Measurements from ENCODE around the gene B3GALT6. TPM values are rescaled to one million over a fixed set of nuclear protein-coding genes. Genes with fewer than 3 reads are reported as not detected.

The B3GALT6 gene
- total and polyA plus RNA-seq, 11 donors: 6.7 to 21.4 (median 11.2) TPM

GRCh38 chr1:1238702-1239178 is 6.7 kb downstream of the B3GALT6 start:
- 64 to 93% (median 66%) methylated on average over 3 to 19 of the region's 19 CpGs for WGBS, 4 donors
- Histone ChIP-seq H3K4me3 (no peak overlapping the region), H3K9me3 (no peaks in the 10 kb centered on the region), H3K27ac (no peak overlapping the region), H3K36me3 (peaks cover 0 to 11% (median 0%) of the 10 kb centered on the region in 9 donors), H3K27me3 (peaks cover 12 to 44% (median 17%) of the 10 kb centered on the region in 9 donors), H3K4me1 (peaks cover 0 to 14% (median 5%) of the 10 kb centered on the region in 12 donors)
- intact Hi-C loops (cut with DNase I): loop anchor here in 1 of 10 donors (10.0 kb wide), 1 partner anchor 114 kb away; no protein-coding TSS in a partner anchor
- ATAC-seq (no peak), DNase-seq (no peak)
- TF ChIP-seq, protein P1, sequence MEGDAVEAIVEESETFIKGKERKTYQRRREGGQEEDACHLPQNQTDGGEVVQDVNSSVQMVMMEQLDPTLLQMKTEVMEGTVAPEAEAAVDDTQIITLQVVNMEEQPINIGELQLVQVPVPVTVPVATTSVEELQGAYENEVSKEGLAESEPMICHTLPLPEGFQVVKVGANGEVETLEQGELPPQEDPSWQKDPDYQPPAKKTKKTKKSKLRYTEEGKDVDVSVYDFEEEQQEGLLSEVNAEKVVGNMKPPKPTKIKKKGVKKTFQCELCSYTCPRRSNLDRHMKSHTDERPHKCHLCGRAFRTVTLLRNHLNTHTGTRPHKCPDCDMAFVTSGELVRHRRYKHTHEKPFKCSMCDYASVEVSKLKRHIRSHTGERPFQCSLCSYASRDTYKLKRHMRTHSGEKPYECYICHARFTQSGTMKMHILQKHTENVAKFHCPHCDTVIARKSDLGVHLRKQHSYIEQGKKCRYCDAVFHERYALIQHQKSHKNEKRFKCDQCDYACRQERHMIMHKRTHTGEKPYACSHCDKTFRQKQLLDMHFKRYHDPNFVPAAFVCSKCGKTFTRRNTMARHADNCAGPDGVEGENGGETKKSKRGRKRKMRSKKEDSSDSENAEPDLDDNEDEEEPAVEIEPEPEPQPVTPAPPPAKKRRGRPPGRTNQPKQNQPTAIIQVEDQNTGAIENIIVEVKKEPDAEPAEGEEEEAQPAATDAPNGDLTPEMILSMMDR (IDR thresholded peaks at IDR 0.05): no peak
- no peak for TF ChIP-seq POLR2A (IDR thresholded peaks at IDR 0.05)

- intact Hi-C loops (cut with DNase I): loop anchor here in 1 of 10 donors (10.0 kb wide), 1 partner anchor 114 kb away; no protein-coding TSS in a partner anchor
Observed at GRCh38 chr1:1239227-1239613, 7.2 kb downstream of the B3GALT6 start.

GRCh38 chr1:1239614-1240347 is 7.7 kb downstream of the B3GALT6 start:
- no peaks in the 10 kb centered on the region for H3K9me3 ChIP-seq
- H3K27ac ChIP-seq: no peak overlapping the region
- peaks cover 0 to 22% (median 5%) of the 10 kb centered on the region in 12 donors for H3K4me1 ChIP-seq
- DNase-seq (no peak), ATAC-seq (no peak)
- no peak for TF ChIP-seq POLR2A (IDR thresholded peaks at IDR 0.05)
- TF ChIP-seq, protein P1 (IDR thresholded peaks at IDR 0.05): no peak
- H3K4me3 ChIP-seq: no peak overlapping the region
- intact Hi-C loops (cut with DNase I): loop anchor here in 1 of 10 donors (10.0 kb wide), 1 partner anchor 115 kb away; no protein-coding TSS in a partner anchor
- peaks cover 12 to 50% (median 21%) of the 10 kb centered on the region in 9 donors for H3K27me3 ChIP-seq
- peaks cover 0 to under 1% (median 0%) of the 10 kb centered on the region in 9 donors for H3K36me3 ChIP-seq
- WGBS, 4 donors: 37 to 57% (median 42%) methylated on average over 20 to 30 of the region's 30 CpGs

More at GRCh38 chr1:1239227-1239613, 7.2 kb downstream of the B3GALT6 start:
- no peaks in the 10 kb centered on the region for H3K9me3 ChIP-seq
- H3K27me3 ChIP-seq: peaks cover 12 to 48% (median 20%) of the 10 kb centered on the region in 9 donors
- WGBS, 4 donors: 58 to 78% (median 62%) methylated on average over 1 to 15 of the region's 15 CpGs
- no peak for ATAC-seq
- no peak for TF ChIP-seq POLR2A (IDR thresholded peaks at IDR 0.05)
- TF ChIP-seq, protein P1 (IDR thresholded peaks at IDR 0.05): no peak
- peaks cover 0 to 6% (median 0%) of the 10 kb centered on the region in 9 donors for H3K36me3 ChIP-seq
- H3K27ac ChIP-seq: no peak overlapping the region
- H3K4me3 ChIP-seq: no peak overlapping the region
- DNase-seq: no peak
- H3K4me1 ChIP-seq: peaks cover 0 to 19% (median 5%) of the 10 kb centered on the region in 12 donors

- Histone ChIP-seq H3K4me1 (peaks cover 0 to 23% (median 5%) of the 10 kb centered on the region in 12 donors), H3K36me3 (no peaks in the 10 kb centered on the region), H3K9me3 (no peaks in the 10 kb centered on the region), H3K27me3 (peaks cover 13 to 52% (median 22%) of the 10 kb centered on the region in 9 donors), H3K4me3 (no peak overlapping the region), H3K27ac (no peak overlapping the region)
- ATAC-seq (no peak), DNase-seq (no peak)
- TF ChIP-seq POLR2A (IDR thresholded peaks at IDR 0.05): no peak
- TF ChIP-seq, protein P1 (IDR thresholded peaks at IDR 0.05): no peak
- intact Hi-C loops (cut with DNase I): no loop called here
- 42 to 72% (median 46%) methylated on average over 4 to 11 of the region's 11 CpGs for WGBS, 4 donors
Observed at GRCh38 chr1:1240348-1240732, 8.3 kb downstream of the B3GALT6 start.
